HG03060 (cell line): ENCODE results near the gene ELMO1.

Experiments
- ATAC-seq: cut with Tn5 transposase; IDR thresholded peaks from one replicate; pipeline ENCODE4 v1.9.1; 2021; ENCODE audit warnings: low read depth, moderate number of reproducible peaks; ENCODE audit not compliant: unreplicated experiment

The ELMO1 gene

GRCh38 chr7:37410305-37411229 is 38.1 kb downstream of the ELMO1 start:
- no peak for ATAC-seq

- ATAC-seq = no peak
Observed at GRCh38 chr7:37409461-37409860, 39.2 kb downstream of the ELMO1 start.

GRCh38 chr7:37408291-37409228 is 40.1 kb downstream of the ELMO1 start:
- ATAC-seq = no peak

GRCh38 chr7:37405603-37406122 is 43.0 kb downstream of the ELMO1 start:
- no peak for ATAC-seq

- ATAC-seq = no peak
Observed at GRCh38 chr7:37405128-37405527, 43.5 kb downstream of the ELMO1 start.

GRCh38 chr7:37399876-37400421 is 48.7 kb downstream of the ELMO1 start:
- ATAC-seq = no peak

- ATAC-seq = no peak
Observed at GRCh38 chr7:37398403-37398802, 50.3 kb downstream of the ELMO1 start.

GRCh38 chr7:37395618-37396259 is 52.9 kb downstream of the ELMO1 start:
- ATAC-seq = no peak

GRCh38 chr7:37394158-37394557 is 54.5 kb downstream of the ELMO1 start:
- no peak for ATAC-seq

GRCh38 chr7:37393476-37393875 is 55.2 kb downstream of the ELMO1 start:
- no peak for ATAC-seq

- ATAC-seq = no peak
Observed at GRCh38 chr7:37392673-37393017, 56.0 kb downstream of the ELMO1 start.

GRCh38 chr7:37391791-37392672 is 56.6 kb downstream of the ELMO1 start:
- ATAC-seq = no peak

GRCh38 chr7:37390114-37390513 is 58.5 kb downstream of the ELMO1 start:
- no peak for ATAC-seq

GRCh38 chr7:37388811-37389210 is 59.9 kb downstream of the ELMO1 start:
- no peak for ATAC-seq

- ATAC-seq = no peak
Observed at GRCh38 chr7:37385787-37386186, 62.9 kb downstream of the ELMO1 start.

- no peak for ATAC-seq
Observed at GRCh38 chr7:37382546-37383088, 66.0 kb downstream of the ELMO1 start.

- no peak for ATAC-seq
Observed at GRCh38 chr7:37380831-37381230, 67.8 kb downstream of the ELMO1 start.

- no peak for ATAC-seq
Observed at GRCh38 chr7:37379546-37380277, 69.0 kb downstream of the ELMO1 start.
